Measurements from ENCODE around the gene ADGRG6.

The ADGRG6 gene

DNA sequence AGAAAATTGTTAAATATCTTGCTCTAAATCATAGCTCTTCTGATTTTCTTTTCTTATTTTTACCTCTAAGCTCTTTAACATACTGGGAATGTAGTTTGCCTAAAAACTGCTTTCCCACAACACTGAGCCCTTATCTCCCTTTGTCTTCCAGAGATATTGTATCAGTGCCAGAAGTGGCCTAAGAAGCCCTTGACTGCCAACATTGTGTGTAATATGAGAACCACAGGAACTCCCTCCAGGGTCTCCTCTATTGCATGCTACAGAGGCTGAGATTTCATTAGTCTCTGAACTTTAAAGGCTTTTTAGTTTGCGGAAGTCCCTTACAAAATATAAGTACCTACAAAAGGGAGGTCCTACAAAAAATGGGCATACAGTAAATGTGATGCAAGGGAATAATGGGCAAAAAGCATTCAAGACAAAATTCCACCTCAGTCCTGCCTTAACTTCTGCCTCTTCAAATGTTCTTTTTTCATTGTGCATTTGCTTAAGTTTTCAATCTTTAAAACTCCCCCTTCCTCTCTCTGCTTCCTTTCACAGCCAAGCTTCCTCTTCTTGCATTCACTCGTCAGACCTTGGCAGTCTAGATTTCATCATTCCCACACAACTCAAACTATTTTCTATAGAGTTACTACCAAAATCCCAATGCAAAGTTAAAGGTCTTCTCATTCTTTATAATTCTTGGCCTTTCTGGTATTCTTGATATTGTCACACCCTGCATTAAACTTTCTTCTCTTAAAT is 76.5 kb downstream of the ADGRG6 start:
- peak; percentile 38 for DNase-seq

- DNase-seq: no peak
Measured at GRCh38 chr6:142380626-142381025, 78.8 kb downstream of the ADGRG6 start.

DNA sequence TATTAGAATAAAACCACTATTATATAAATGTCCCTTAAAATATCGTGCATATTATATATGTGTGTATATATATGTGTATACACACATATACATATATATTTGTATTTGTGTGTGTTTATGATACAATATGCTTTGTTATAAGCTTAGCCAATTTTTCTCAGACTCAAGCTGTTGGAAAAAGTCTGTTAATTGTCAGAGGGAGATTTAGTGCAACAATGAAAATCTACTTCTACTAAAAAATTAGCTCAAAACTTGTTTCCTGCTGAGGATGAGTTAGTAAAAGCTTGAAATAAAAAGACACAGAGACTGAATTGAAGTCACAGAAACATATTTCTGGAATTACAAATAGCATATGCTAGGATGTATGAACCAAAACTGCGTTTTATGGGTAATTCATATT is 79.4 kb downstream of the ADGRG6 start:
- no peak for DNase-seq

DNA sequence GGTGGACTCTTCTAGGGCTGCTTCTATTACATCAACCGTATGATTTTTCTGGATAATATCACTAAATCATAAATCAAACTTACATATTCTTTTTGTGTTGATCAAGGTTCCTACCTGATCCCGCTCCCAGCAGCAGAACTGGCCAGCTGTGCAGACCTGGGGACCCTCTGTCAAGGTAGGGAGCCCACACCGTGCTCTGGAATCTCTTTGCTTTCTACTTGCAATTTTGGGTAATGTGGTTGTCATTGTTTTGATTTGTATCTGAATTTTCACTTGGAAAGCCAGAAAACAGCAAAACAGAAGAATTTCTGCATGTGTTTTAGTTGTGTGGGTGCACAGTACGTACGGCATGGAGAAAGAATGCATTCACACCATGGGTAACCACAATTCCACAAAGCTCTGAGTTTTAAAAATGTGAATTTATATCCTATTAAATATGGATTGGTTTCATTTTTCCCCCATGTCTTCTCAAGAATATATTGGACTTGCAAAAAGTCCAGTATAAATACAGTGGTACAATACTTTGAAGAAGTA is 80.1 kb downstream of the ADGRG6 start:
- DNase-seq: no peak

- no peak for DNase-seq
Measured at GRCh38 chr6:142384519-142385254, 82.9 kb downstream of the ADGRG6 start.

GRCh38 chr6:142385352-142385751 is 83.5 kb downstream of the ADGRG6 start:
- no peak for DNase-seq

- no peak for DNase-seq
Measured at GRCh38 chr6:142386657-142387056, 84.8 kb downstream of the ADGRG6 start.

DNA sequence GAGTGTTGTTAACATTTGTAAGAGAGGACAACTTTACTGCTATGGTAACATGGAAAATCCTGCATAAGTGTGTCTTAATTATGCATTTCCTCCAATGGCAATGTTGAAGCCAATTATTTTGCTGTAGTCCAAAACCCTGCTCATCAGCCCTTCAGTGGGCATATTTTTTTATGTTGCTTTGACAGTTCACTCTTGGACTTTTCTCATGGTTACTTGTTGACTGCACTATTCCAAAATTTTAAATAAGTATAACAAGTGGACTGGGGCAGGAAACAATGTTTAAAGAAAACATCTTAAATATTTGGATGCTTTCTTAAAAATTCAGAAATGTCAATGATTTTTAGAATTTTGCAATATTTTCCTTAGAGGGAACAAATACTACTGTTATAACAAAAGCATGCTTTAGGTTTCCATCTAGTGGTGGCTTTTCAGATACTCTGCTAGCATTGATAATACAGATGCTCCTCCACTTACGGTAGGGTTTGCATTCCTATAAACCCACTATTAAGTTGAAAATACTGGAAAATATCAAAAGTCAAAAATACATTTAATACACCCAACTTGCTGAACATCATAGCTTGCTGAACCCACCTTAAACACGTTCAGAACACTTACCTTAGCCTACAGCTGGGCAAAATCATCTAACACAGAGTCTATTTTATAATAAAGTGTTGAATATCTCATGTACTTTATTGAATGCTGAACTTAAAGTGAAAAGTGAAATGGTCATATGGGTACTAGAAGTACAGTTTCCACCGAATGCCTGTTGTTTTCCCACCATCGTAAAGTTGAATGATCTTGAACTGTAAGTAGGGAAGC is 86.4 kb downstream of the ADGRG6 start:
- no peak for DNase-seq

GRCh38 chr6:142395266-142395665 is 93.5 kb downstream of the ADGRG6 start:
- no peak for DNase-seq

GRCh38 chr6:142395768-142396231 is 94.0 kb downstream of the ADGRG6 start:
- no peak for DNase-seq

DNA sequence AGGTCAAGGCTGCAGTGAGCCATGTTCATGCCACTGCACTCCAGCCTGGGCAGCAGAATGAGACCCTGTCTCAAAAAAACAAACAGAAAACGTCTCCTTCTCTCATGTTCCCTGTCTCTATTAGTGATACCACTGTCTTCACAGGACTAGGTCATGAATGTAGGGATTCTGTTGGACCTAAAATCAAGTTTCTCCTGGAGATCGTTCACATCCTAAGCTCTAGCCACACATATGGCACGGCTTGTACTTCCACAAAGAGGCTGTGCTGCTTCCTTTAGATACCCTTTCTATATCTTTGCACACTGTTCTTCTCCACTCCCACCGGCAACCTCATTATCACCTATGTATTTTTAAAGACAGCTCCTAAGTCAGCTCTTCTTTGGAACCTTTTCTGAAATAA is 96.5 kb downstream of the ADGRG6 start:
- DNase-seq: no peak

- DNase-seq: no peak
Measured at GRCh38 chr6:142399739-142400138, 97.9 kb downstream of the ADGRG6 start.

- DNase-seq: no peak
Measured at GRCh38 chr6:142400495-142400894, 98.7 kb downstream of the ADGRG6 start.

DNA sequence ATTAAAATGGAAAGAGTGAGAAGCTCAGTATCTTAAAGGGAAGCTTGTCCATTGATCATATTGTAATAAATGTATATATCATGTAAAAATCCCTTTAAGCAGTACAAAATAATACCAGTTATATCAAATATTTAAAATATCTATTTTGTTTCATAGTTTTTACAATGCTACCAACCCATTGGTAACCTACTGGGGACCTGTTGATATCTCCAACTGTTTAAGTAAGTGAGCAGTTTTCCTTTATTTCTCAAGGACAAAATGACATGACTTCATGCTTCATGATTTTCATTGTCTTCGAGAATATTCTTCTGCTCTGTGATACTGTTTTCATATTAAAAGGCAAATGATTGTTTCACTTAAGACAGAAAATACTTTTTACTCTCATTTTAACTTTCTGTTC is 100.0 kb downstream of the ADGRG6 start:
- no peak for DNase-seq

- no peak for DNase-seq
Measured at GRCh38 chr6:142404751-142405150, 102.9 kb downstream of the ADGRG6 start.

DNA sequence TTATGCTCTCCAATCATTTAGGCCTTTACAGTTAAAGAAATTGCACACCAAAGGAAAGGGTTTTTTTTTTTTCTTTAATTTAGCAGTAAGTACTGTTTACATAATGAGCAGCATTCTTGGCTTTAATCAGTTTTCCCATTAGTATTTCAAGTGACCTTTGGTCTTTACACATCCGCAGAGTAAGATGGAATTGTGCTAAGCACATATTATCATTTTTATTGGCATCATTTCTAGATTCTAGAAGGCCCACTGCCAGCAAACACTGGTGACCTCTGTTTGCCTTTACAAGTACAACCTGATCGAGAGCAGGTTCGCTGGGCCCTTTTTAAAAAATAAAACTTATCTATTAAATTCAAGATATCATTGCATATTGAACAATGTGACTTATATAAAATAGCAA is 104.3 kb downstream of the ADGRG6 start:
- DNase-seq: no peak

DNA sequence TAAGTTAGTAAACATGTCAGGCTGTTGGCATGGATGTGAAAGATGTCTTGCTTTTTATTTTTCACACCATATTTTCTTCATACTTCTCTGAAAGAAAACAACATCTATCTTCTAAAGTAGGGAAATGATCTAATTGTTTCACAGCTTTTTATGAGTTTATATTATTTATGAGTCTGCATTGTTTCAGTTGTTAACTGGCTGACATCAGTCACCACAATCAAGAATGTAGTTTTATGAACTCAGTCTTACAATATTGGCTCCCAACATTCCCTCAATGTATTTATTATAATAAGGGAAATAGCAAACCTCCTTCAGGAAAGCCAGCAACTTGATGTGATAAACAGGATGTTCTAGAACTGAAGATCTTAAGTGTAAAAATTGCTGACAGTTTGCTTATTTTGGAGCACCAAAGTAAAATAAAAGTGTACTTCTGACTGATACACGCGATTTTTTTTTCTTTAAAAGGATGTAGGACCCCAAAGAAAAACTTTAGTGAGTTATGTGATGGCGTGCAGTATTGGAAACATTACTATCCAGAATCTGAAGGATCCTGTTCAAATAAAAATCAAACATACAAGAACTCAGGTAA is 106.0 kb downstream of the ADGRG6 start:
- DNase-seq: no peak

DNA sequence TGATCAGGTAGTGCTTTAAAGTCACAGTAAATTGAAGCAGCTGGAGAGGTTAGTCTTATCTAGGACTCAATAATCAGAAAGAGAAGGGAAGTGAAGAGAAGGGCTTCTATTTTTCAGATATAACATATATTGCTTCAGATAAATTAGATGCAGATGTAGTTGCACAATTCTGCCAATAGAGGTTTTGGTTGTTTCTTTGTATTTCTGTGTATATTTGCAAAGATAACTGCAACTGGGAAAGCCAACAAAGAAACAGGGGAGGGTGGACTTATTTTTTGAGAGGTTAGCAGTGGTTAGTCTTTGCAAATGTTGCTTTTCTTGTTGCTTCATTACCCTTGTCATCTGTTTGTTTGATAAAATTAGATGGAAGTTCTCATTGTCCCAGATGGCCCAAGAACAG is 106.6 kb downstream of the ADGRG6 start:
- DNase-seq: no peak

- DNase-seq: no peak
Measured at GRCh38 chr6:142409794-142410193, 108.0 kb downstream of the ADGRG6 start.

DNA sequence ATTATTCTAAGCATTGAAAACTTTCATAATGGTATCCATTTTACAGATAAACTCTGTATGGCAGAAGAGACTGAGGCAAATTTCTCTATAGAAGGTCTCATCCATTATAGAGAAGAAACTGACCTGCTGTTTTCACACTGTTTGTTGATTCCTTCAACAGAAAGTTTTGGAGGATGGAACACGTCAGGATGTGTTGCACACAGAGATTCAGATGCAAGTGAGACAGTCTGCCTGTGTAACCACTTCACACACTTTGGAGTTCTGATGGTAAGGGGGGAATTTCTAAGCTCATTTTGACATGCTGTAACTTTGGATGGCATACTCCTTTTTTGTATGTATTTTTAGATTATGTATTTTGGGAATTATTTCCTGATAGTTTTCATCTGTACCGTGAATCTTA is 109.3 kb downstream of the ADGRG6 start:
- no peak for DNase-seq

DNA sequence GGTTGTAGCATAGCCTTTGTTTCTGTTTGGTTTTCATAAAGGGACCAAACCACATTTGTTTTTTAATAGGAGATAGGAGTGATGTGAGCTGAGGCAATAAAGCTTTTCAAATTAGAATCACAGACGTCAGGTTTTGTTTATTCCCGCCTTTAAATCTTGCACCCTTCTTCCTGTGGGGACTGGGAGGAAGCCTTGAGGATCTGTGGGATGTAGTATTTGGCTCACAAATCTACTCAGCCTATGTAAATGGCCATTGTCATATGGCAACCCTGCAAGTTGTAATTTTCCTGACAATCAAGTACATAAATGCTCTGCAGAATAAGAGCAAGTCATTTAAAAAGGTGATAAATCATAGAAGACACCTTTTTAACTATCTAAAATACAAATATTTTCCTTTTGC is 110.4 kb downstream of the ADGRG6 start:
- no peak for DNase-seq

GRCh38 chr6:142412658-142413057 is 110.9 kb downstream of the ADGRG6 start:
- DNase-seq: no peak

DNA sequence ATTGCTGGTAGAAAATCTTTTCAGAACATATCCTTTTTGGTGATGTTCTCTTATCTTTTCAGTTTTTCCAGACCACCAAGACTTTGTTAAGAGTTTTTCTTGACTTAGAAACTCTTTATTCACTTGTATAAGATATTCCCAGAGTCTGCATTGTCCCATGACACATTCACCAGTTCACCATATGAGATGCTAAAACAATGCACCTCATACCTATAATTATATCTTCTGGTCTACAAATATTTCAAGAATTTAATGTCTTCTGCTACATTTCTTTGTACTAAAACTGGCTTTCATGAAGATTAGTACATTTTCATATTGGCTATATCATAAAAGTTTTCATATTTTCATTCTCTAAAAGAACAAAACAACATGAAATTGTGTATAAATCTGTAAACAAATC is 111.3 kb downstream of the ADGRG6 start:
- DNase-seq: no peak
